HepG2 (cell line): ENCODE results near the gene LURAP1L. TPM values are rescaled to one million over a fixed set of nuclear protein-coding genes. Genes with fewer than 3 reads are reported as not detected.

Experiments
- MEIS2 ChIP-seq: sonication (generic); formaldehyde crosslinking; IDR thresholded peaks from 2 replicates; pipeline ENCODE4 v1.9.0; 2021; ENCODE audit warnings: mild to moderate bottlenecking, missing genetic modification reagents
- MYC ChIP-seq: sonication (generic); formaldehyde crosslinking; IDR thresholded peaks from 2 replicates; pipeline ENCODE4 v1.9.0; 2021; ENCODE audit warnings: missing genetic modification reagents, borderline replicate concordance
- NFAT5 ChIP-seq: sonication (generic); formaldehyde crosslinking; IDR thresholded peaks from 2 replicates; pipeline ENCODE4 v1.4.0; 2020; ENCODE audit warnings: missing genetic modification reagents
- YEATS2 ChIP-seq: sonication (generic); formaldehyde crosslinking; IDR thresholded peaks from 2 replicates; pipeline ENCODE4 v1.4.0; 2020; ENCODE audit warnings: missing genetic modification reagents, borderline replicate concordance
- ZNF646 ChIP-seq: sonication (generic); formaldehyde crosslinking; IDR thresholded peaks from 2 replicates; pipeline ENCODE4 v1.9.0; 2021; ENCODE audit warnings: mild to moderate bottlenecking, missing genetic modification reagents
- ZNF800 ChIP-seq: sonication (generic); formaldehyde crosslinking; IDR thresholded peaks from 2 replicates; pipeline ENCODE4 v1.4.0; 2020; ENCODE audit warnings: missing genetic modification reagents
- polyA plus RNA-seq, 8 experiments: library from polyadenylated mRNA; depleted of rRNA in 3 of 8; stranded (reverse) in 7 of 8; unstranded in 1 of 8; fragments of >200 nt; fragmentation: Illumina TruSeq in 4 of 8; extraction: Trizol in 4 of 8; gene quantifications; 2 replicates each; pipeline versions ENCODE4 v1.2.1 to v1.2.3, GENCODE V29; 2011 to 2016; ENCODE audit warnings: low read depth in 4 of 8, missing spikeins in 1 of 8, mixed read lengths in 1 of 8; ENCODE audit not compliant: insufficient read depth in 1 of 8
- total RNA-seq, 5 experiments: library from RNA; depleted of rRNA; stranded (reverse); fragments of >200 nt; fragmentation: Illumina TruSeq; extraction: Trizol; gene quantifications; 2 replicates each; pipeline ENCODE4 v1.2.3, GENCODE V29; 2016; ENCODE audit warnings: low read depth in 1 of 5
- TF ChIP-seq, protein P1 (sequence below): sonication (generic); formaldehyde crosslinking; IDR thresholded peaks from 2 replicates; pipeline ENCODE4 v1.8.1; 2023; ENCODE audit warnings: mild to moderate bottlenecking, moderate library complexity, missing genetic modification reagents
- TF ChIP-seq, protein P2 (sequence below): IDR thresholded peaks from 2 replicates; pipeline ENCODE4 v1.6.1; 2018; ENCODE audit warnings: missing genetic modification reagents, mild to moderate bottlenecking, missing compliant biosample characterization

The LURAP1L gene
- total and polyA plus RNA-seq, 2 of the 13 experiments (the other 11 are each of a cell fraction or from before 2014, with no cell fraction given): 6.7 to 16.6 TPM

DNA sequence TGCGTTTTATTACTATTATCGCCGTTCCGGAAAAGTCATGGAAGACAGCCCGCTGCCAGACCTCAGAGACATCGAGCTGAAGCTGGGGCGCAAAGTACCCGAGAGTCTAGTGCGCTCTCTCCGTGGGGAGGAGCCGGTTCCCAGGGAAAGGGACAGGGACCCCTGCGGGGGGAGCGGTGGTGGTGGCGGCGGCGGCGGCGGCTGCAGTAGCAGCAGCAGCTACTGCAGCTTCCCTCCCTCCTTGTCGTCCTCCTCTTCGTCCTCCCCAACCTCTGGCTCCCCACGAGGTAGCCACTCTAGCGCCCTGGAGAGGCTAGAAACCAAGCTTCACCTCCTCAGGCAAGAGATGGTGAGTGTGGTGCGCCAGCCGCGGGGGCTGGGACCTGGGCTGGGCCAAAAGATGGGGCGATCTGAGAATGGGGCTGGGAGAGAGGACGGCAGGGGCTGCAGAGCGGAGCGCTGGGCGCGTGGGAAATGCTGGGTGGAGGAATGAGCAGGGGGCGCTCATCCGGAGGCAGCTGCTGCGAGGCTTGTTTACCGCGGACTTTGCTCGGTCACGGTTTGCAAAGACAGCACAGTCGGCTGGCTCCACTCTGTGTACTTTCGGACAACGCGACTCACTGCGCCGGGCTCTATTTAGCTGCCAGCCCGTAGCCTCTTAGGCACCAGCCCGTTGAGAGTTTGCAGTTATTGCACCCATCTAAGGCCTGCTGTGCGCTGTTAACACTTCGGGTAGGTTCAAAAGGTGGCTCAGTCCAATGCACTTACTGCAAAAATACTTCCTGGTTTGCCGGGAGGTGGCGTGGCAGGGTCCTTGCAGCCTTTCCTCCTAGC, 1.1 kb downstream of the LURAP1L start (continued):
- TF ChIP-seq ZNF800 (CRISPR knock-in tag) (peak; percentile 63; the same call in 1 of the 2 replicates), ZNF646 (CRISPR knock-in tag) (peak; percentile 66; the same call in 1 of the 2 replicates), MYC (peak; percentile 92), MEIS2 (CRISPR knock-in tag) (peak; percentile 79), YEATS2 (CRISPR knock-in tag) (0 out of 2 replicates have a peak, but pooled peaks have one; percentile 31), NFAT5 (CRISPR knock-in tag) (no peak)
- TF ChIP-seq, protein P1, sequence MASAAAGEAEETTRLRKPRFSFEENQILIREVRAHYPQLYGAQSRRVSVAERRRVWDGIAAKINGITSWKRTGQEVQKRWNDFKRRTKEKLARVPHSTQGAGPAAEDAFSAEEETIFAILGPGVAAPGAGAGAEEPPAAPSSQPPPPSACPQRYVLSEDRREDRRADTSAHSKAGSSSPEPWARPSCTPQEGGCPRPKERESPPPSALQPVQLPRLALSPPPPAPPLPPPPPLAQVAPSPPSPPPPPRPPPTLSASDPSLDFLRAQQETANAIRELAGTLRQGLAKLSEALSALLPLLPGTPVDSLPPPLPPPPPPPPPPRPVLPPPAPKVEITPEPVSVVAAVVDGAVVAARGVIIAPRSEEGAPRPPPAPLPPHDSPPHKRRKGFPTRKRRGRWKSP: peak; percentile 86
- TF ChIP-seq, protein P2, sequence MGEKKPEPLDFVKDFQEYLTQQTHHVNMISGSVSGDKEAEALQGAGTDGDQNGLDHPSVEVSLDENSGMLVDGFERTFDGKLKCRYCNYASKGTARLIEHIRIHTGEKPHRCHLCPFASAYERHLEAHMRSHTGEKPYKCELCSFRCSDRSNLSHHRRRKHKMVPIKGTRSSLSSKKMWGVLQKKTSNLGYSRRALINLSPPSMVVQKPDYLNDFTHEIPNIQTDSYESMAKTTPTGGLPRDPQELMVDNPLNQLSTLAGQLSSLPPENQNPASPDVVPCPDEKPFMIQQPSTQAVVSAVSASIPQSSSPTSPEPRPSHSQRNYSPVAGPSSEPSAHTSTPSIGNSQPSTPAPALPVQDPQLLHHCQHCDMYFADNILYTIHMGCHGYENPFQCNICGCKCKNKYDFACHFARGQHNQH (CRISPR knock-in tag): peak; percentile 65
